ENCODE data around the gene TMEM100. TPM values are rescaled to one million over a fixed set of nuclear protein-coding genes. Genes with fewer than 3 reads are reported as not detected.

TMEM100 gene
- total RNA-seq, 1 experiment from 2014 or later: 1.7 TPM

GRCh38 chr17:55710829-55711496, 11.7 kb downstream of the TMEM100 start:
- Mint-ChIP-seq H3K9me3 (ENCODE audit: unreplicated experiment) (no peaks in the 10 kb centered on the region), H3K4me3 (ENCODE audit: unreplicated experiment) (no peak overlapping the region), H3K36me3 (ENCODE audit: insufficient read depth, unreplicated experiment) (no peaks in the 10 kb centered on the region), H3K27me3 (ENCODE audit: insufficient read depth, unreplicated experiment) (no peaks in the 10 kb centered on the region), H3K27ac (ENCODE audit: low read depth, unreplicated experiment) (no peak overlapping the region), H3K4me1 (ENCODE audit: insufficient read depth, unreplicated experiment) (peaks cover 9% of the 10 kb centered on the region)
- no peak for DNase-seq (ENCODE audit: unreplicated experiment)
- BruUV-seq (replicated peaks): no TSS peak
- intact Hi-C loops (cut with micrococcal nuclease): no loop called here
- ChIA-PET CTCF (interaction anchor here (1.3 to 1.7 kb wide), 3 partner anchors 7 to 25 kb away, joined by 3 to 8 read pairs (median 3); no protein-coding TSS in a partner anchor), POLR2A (no interaction called here)
- TF ChIP-seq, protein P1, sequence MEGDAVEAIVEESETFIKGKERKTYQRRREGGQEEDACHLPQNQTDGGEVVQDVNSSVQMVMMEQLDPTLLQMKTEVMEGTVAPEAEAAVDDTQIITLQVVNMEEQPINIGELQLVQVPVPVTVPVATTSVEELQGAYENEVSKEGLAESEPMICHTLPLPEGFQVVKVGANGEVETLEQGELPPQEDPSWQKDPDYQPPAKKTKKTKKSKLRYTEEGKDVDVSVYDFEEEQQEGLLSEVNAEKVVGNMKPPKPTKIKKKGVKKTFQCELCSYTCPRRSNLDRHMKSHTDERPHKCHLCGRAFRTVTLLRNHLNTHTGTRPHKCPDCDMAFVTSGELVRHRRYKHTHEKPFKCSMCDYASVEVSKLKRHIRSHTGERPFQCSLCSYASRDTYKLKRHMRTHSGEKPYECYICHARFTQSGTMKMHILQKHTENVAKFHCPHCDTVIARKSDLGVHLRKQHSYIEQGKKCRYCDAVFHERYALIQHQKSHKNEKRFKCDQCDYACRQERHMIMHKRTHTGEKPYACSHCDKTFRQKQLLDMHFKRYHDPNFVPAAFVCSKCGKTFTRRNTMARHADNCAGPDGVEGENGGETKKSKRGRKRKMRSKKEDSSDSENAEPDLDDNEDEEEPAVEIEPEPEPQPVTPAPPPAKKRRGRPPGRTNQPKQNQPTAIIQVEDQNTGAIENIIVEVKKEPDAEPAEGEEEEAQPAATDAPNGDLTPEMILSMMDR (IDR thresholded peaks at IDR 0.05; ENCODE audit: unreplicated experiment): no peak

DNA sequence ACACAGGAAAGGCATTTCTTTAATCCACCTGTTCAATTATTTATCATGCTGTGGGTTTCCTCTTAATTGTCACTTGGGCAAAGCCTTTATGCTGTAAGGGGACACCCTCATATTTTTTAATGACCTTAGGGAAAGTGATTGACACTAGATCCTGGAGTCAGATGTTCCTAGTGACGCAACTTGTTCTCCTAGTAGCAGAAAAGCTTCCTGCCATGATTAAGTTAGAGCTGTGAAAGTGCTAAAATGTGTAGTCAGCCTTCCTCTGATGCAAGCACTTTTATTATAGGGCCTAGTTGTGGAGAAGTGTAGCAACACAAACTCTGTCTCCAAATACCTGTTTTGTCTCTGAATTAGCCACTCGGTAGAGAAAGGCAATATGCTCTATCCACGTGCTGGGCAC, 12.3 kb downstream of the TMEM100 start:
- intact Hi-C loops (cut with micrococcal nuclease): no loop called here
- Mint-ChIP-seq H3K36me3 (ENCODE audit: insufficient read depth, unreplicated experiment) (no peaks in the 10 kb centered on the region), H3K9me3 (ENCODE audit: unreplicated experiment) (no peaks in the 10 kb centered on the region), H3K4me1 (ENCODE audit: insufficient read depth, unreplicated experiment) (peaks cover 14% of the 10 kb centered on the region), H3K27me3 (ENCODE audit: insufficient read depth, unreplicated experiment) (no peaks in the 10 kb centered on the region), H3K27ac (ENCODE audit: low read depth, unreplicated experiment) (no peak overlapping the region), H3K4me3 (ENCODE audit: unreplicated experiment) (no peak overlapping the region)
- DNase-seq (ENCODE audit: unreplicated experiment): peak; percentile 42
- ChIA-PET POLR2A (no interaction called here), CTCF (interaction anchor here (1.3 to 1.7 kb wide), 2 partner anchors 8 to 25 kb away, joined by 3 to 8 read pairs; no protein-coding TSS in a partner anchor)
- TF ChIP-seq, protein P1 (IDR thresholded peaks at IDR 0.05; ENCODE audit: unreplicated experiment): no peak
- no TSS peak for BruUV-seq (replicated peaks)

- peaks cover 14% of the 10 kb centered on the region for H3K4me1 Mint-ChIP-seq (ENCODE audit: insufficient read depth, unreplicated experiment)
- H3K9me3 Mint-ChIP-seq (ENCODE audit: unreplicated experiment): no peaks in the 10 kb centered on the region
- H3K27me3 Mint-ChIP-seq (ENCODE audit: insufficient read depth, unreplicated experiment): no peaks in the 10 kb centered on the region
- DNase-seq (ENCODE audit: unreplicated experiment): no peak
- BruUV-seq (replicated peaks): no TSS peak
- H3K4me3 Mint-ChIP-seq (ENCODE audit: unreplicated experiment): no peak overlapping the region
- intact Hi-C loops (cut with micrococcal nuclease): no loop called here
- POLR2A ChIA-PET: no interaction called here
- CTCF ChIA-PET: interaction anchor here (1.1 to 1.7 kb wide), 3 partner anchors 8 to 31 kb away, joined by 3 to 8 read pairs (median 3); no protein-coding TSS in a partner anchor
- no peak overlapping the region for H3K27ac Mint-ChIP-seq (ENCODE audit: low read depth, unreplicated experiment)
- TF ChIP-seq, protein P1 (IDR thresholded peaks at IDR 0.05; ENCODE audit: unreplicated experiment): no peak
- no peaks in the 10 kb centered on the region for H3K36me3 Mint-ChIP-seq (ENCODE audit: insufficient read depth, unreplicated experiment)
Observed at GRCh38 chr17:55709984-55710383, 12.7 kb downstream of the TMEM100 start.

DNA sequence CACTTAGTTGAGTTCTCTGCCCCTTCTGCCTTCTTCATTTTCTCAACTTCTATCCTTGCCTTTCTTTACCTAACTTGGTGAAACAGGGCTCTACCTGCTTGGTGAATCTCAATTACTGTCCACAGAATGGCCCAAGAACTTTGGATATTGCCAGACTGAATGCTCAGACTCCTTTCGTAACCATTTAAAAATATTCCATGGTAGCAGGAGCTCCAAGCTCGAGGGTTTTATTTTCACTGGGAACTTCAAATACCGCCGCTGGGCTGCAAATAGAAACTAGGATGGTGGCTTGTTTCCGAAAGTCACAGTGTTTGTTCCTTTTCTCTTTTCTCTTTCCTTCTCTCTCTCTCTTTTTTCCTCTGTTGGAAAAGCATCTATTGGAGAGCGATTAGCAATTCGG, 13.2 kb downstream of the TMEM100 start:
- POLR2A ChIA-PET: no interaction called here
- no peaks in the 10 kb centered on the region for H3K9me3 Mint-ChIP-seq (ENCODE audit: unreplicated experiment)
- H3K27ac Mint-ChIP-seq (ENCODE audit: low read depth, unreplicated experiment): no peak overlapping the region
- CTCF ChIA-PET: interaction anchor here (1.1 to 1.7 kb wide), 3 partner anchors 9 to 31 kb away, joined by 3 to 8 read pairs (median 3); no protein-coding TSS in a partner anchor
- TF ChIP-seq, protein P1 (IDR thresholded peaks at IDR 0.05; ENCODE audit: unreplicated experiment): no peak
- no peaks in the 10 kb centered on the region for H3K27me3 Mint-ChIP-seq (ENCODE audit: insufficient read depth, unreplicated experiment)
- H3K4me3 Mint-ChIP-seq (ENCODE audit: unreplicated experiment): no peak overlapping the region
- intact Hi-C loops (cut with micrococcal nuclease): no loop called here
- peaks cover 14% of the 10 kb centered on the region for H3K4me1 Mint-ChIP-seq (ENCODE audit: insufficient read depth, unreplicated experiment)
- DNase-seq (ENCODE audit: unreplicated experiment): no peak
- no TSS peak for BruUV-seq (replicated peaks)
- H3K36me3 Mint-ChIP-seq (ENCODE audit: insufficient read depth, unreplicated experiment): no peaks in the 10 kb centered on the region

Measured in MCF 10A (cell line).